Raji (cell line): ENCODE data around the gene SLC22A6.

Source experiments
- POLR2A ChIP-seq: IDR thresholded peaks from 2 replicates; pipeline ENCODE4 v1.6.1; 2011; ENCODE audit warnings: low read depth, low read length, control low read depth; ENCODE audit not compliant: insufficient read depth

Gene SLC22A6

GRCh38 chr11:62984451-62984991 lies at the start of gene SLC22A6:
Gene SLC22A6, minus strand, starts transcription at chr11:62984967. Its CDS starts 277 bp downstream, at chr11:62984690.
- TF ChIP-seq POLR2A, result no peak

- TF ChIP-seq POLR2A, result no peak
These were observed 47.7 kb upstream of the SLC22A6 start for GRCh38 chr11:63032457-63032856.

GRCh38 chr11:63023841-63024648 lies 39.3 kb upstream of the SLC22A6 start:
- no peak for TF ChIP-seq POLR2A

- TF ChIP-seq POLR2A, result no peak
These were observed 38.6 kb upstream of the SLC22A6 start for GRCh38 chr11:63023222-63023814.

- TF ChIP-seq POLR2A, result no peak
These were observed 37.7 kb upstream of the SLC22A6 start for GRCh38 chr11:63022441-63022840.

GRCh38 chr11:63020671-63021291 lies 36.0 kb upstream of the SLC22A6 start:
- TF ChIP-seq POLR2A, result no peak

- no peak for TF ChIP-seq POLR2A
These were observed 34.7 kb upstream of the SLC22A6 start for GRCh38 chr11:63019506-63019905.

- no peak for TF ChIP-seq POLR2A
These were observed 32.7 kb upstream of the SLC22A6 start for GRCh38 chr11:63017306-63017974.

- TF ChIP-seq POLR2A, result no peak
These were observed 30.9 kb upstream of the SLC22A6 start, which contains the start of gene SLC22A8 for GRCh38 chr11:63015521-63016215. Gene SLC22A8, minus strand, starts transcription at chr11:63015841. Its CDS starts 883 bp downstream, at chr11:63014958.

GRCh38 chr11:63014408-63015055 lies 29.8 kb upstream of the SLC22A6 start:
- no peak for TF ChIP-seq POLR2A

- TF ChIP-seq POLR2A, result no peak
These were observed 28.1 kb upstream of the SLC22A6 start for GRCh38 chr11:63012839-63013238.

- no peak for TF ChIP-seq POLR2A
These were observed 27.7 kb upstream of the SLC22A6 start for GRCh38 chr11:63012430-63012829.

- TF ChIP-seq POLR2A, result no peak
These were observed 26.2 kb upstream of the SLC22A6 start for GRCh38 chr11:63010934-63011439.

- TF ChIP-seq POLR2A, result no peak
These were observed 23.2 kb upstream of the SLC22A6 start for GRCh38 chr11:63007920-63008319.
